ENCODE data around the gene CPLX3. TPM values are rescaled to one million over a fixed set of nuclear protein-coding genes. Genes with fewer than 3 reads are reported as not detected.

The CPLX3 gene
- total and polyA plus RNA-seq, 10 of the 15 experiments (the other 5 are each of a cell fraction or from before 2014, with no cell fraction given): 0.02 to 0.04 TPM; not detected in 8

DNA sequence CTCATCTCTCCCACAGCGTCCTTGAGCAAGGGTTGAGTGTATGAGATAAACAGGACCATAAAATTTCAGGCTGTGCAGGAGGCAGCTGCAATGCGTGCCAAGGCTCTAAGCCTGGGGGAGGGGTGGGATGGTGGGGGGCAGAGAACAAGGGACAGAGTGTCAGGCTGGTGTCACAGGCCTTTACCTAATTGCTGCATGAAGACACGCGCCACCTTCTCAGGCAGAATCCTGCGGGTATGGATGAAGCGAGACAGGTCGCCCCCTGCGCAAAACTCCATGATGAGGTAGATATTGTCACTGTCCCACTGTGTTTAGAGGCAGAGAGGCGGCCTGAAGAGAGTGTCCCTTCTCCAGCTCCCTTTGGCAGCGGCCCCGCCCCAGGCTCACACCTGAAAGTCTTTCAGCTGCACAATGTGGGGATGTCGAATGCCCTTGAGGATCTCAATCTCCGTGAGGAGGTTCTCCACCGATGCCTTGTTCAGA lies 15.5 kb downstream of the CPLX3 start:
- peaks cover 3% of the 10 kb centered on the region; the same call in 1 of the 2 replicates for H3K79me2 ChIP-seq (ENCODE audit: control insufficient read depth, insufficient read depth, low read length)
- ChIA-PET RAD21 (ENCODE audit: unreplicated experiment) (interaction anchor here (1.4 to 3.1 kb wide), 6 partner anchors 17 to 73 kb away, joined by 4 to 19 read pairs (median 10); partner anchors contain the start of gene FAM219B), CTCF (interaction anchor here (0.7 to 6.2 kb wide), 16 partner anchors 15 to 210 kb away, joined by 3 to 59 read pairs (median 5); partner anchors contain the start of gene FAM219B), SMC1A (ENCODE audit: uncharacterized antibody, unreplicated experiment) (interaction anchor here (1.2 to 6.1 kb wide), 5 partner anchors 11 to 71 kb away, joined by 3 to 43 read pairs (median 7); no protein-coding TSS in a partner anchor), POLR2A (interaction anchor here (0.5 to 1.6 kb wide), 4 partner anchors 23 to 225 kb away, joined by 3 to 10 read pairs (median 6); no protein-coding TSS in a partner anchor)
- peak overlapping the region; percentile 77 for H3K9ac ChIP-seq (ENCODE audit: control insufficient read depth, insufficient read depth, low read length)
- intact Hi-C loops (cut with micrococcal nuclease; ENCODE audit: unreplicated experiment) (loop anchor here (2.0 to 5.0 kb wide), 4 partner anchors 29 to 71 kb away; no protein-coding TSS in a partner anchor), in situ Hi-C loops (cut with MboI) (no loop called here)
- peak overlapping the region; percentile 86 for H3K4me3 ChIP-seq
- peaks cover 13% of the 10 kb centered on the region for H3K4me1 ChIP-seq (ENCODE audit: control insufficient read depth, insufficient read depth, low read length)
- 80% methylated on average over 14 of the region's 14 CpGs for WGBS (ENCODE audit: insufficient coverage, insufficient replicate concordance, low lambda C conversion rate, missing lambda C conversion rate)
- BruUV-seq (replicated peaks): no TSS peak
- H4K20me1 ChIP-seq (ENCODE audit: control insufficient read depth, insufficient read depth): no peaks in the 10 kb centered on the region
- H3K9me3 ChIP-seq (replicated peaks; ENCODE audit: control insufficient read depth, insufficient read depth, low read length): no peaks in the 10 kb centered on the region
- H2AFZ ChIP-seq (ENCODE audit: control insufficient read depth, low read depth, low read length): no peak overlapping the region
- no peak for ATAC-seq
- no peak for DNase-seq (ENCODE audit: low read depth, low spot score)
- no peak for FAIRE-seq
- H3K27ac ChIP-seq (ENCODE audit: control insufficient read depth, insufficient read depth): no peak overlapping the region
- peaks cover 4 to 15% of the 10 kb centered on the region in 2 experiments; a peak in 3 of 4 replicates for H3K36me3 ChIP-seq (ENCODE audit: control insufficient read depth in 2 of 2, insufficient read depth in 2 of 2, low read length in 1 of 2)
- TF ChIP-seq EGR1 (IDR thresholded peaks at IDR 0.05; ENCODE audit: borderline replicate concordance in 1 of 2, low read depth in 2 of 2, low read length in 2 of 2) (no peak), PML (IDR thresholded peaks at IDR 0.05; ENCODE audit: low read length) (no peak), JUNB (IDR thresholded peaks at IDR 0.05) (no peak), CHD1 (IDR thresholded peaks at IDR 0.05; ENCODE audit: low read depth, low read length) (no peak), RB1 (IDR thresholded peaks at IDR 0.05; ENCODE audit: borderline replicate concordance) (no peak), RUNX3 (IDR thresholded peaks at IDR 0.05; ENCODE audit: low read length) (no peak), SIX5 (IDR thresholded peaks at IDR 0.05; ENCODE audit: low read depth, low read length, severe bottlenecking) (no peak)
- TF ChIP-seq, protein P1, sequence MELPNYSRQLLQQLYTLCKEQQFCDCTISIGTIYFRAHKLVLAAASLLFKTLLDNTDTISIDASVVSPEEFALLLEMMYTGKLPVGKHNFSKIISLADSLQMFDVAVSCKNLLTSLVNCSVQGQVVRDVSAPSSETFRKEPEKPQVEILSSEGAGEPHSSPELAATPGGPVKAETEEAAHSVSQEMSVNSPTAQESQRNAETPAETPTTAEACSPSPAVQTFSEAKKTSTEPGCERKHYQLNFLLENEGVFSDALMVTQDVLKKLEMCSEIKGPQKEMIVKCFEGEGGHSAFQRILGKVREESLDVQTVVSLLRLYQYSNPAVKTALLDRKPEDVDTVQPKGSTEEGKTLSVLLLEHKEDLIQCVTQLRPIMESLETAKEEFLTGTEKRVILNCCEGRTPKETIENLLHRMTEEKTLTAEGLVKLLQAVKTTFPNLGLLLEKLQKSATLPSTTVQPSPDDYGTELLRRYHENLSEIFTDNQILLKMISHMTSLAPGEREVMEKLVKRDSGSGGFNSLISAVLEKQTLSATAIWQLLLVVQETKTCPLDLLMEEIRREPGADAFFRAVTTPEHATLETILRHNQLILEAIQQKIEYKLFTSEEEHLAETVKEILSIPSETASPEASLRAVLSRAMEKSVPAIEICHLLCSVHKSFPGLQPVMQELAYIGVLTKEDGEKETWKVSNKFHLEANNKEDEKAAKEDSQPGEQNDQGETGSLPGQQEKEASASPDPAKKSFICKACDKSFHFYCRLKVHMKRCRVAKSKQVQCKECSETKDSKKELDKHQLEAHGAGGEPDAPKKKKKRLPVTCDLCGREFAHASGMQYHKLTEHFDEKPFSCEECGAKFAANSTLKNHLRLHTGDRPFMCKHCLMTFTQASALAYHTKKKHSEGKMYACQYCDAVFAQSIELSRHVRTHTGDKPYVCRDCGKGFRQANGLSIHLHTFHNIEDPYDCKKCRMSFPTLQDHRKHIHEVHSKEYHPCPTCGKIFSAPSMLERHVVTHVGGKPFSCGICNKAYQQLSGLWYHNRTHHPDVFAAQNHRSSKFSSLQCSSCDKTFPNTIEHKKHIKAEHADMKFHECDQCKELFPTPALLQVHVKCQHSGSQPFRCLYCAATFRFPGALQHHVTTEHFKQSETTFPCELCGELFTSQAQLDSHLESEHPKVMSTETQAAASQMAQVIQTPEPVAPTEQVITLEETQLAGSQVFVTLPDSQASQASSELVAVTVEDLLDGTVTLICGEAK (IDR thresholded peaks at IDR 0.05; ENCODE audit: borderline replicate concordance): no peak
- peak overlapping the region; percentile 93 for H3K4me2 ChIP-seq (ENCODE audit: control insufficient read depth, insufficient read depth)
- H3K27me3 ChIP-seq (replicated peaks in 1 of 2; ENCODE audit: control insufficient read depth in 2 of 2, insufficient read depth in 2 of 2, low read length in 1 of 2): no peaks in the 10 kb centered on the region

Data from GM12878 (cell line).